Mucosa of rectum (tissue), 2 donors: Measurements from ENCODE around the gene DYNLT5.
"Not testable (repeated sequence)": the region's sequence is repeated elsewhere in the genome, so short reads cannot be mapped to it uniquely, and the experiment has no call there.

Experiments
- H3K27ac ChIP-seq, 2 donors: one replicate each; pipeline ENCODE4 v1.7.0; 2013; ENCODE audit warnings: inconsistent platforms in 2 of 2, low read depth in 2 of 2, low read length in 2 of 2
- H3K27me3 ChIP-seq, 2 donors: one replicate each; pipeline ENCODE4 v1.7.0; 2013; ENCODE audit warnings: low read length in 2 of 2; ENCODE audit not compliant: control insufficient read depth in 2 of 2, insufficient read depth in 2 of 2
- H3K36me3 ChIP-seq, 2 donors: one replicate each; pipeline ENCODE4 v1.7.0; 2013; ENCODE audit warnings: low read length in 2 of 2; ENCODE audit not compliant: control insufficient read depth in 2 of 2, insufficient read depth in 2 of 2
- H3K4me1 ChIP-seq, 2 donors: one replicate each; pipeline ENCODE4 v1.7.0; 2013; ENCODE audit warnings: low read length in 2 of 2, mild to moderate bottlenecking in 1 of 2; ENCODE audit not compliant: control insufficient read depth in 2 of 2, insufficient read depth in 2 of 2
- H3K4me3 ChIP-seq, 2 donors: one replicate each; pipeline ENCODE4 v1.7.0; 2013; ENCODE audit warnings: low read length in 2 of 2
- H3K9ac ChIP-seq, 2 donors: one replicate each; pipeline ENCODE4 v1.7.0; 2013; ENCODE audit warnings: low read length in 2 of 2, low read depth in 1 of 2, mild to moderate bottlenecking in 1 of 2
- H3K9me3 ChIP-seq, 2 donors: one replicate each; pipeline ENCODE4 v1.7.0; 2013; ENCODE audit warnings: low read length in 2 of 2; ENCODE audit not compliant: control insufficient read depth in 2 of 2
- donor health status: healthy.
- donor health status: Normal muscosa, but diverticular disease.

The DYNLT5 gene

DNA sequence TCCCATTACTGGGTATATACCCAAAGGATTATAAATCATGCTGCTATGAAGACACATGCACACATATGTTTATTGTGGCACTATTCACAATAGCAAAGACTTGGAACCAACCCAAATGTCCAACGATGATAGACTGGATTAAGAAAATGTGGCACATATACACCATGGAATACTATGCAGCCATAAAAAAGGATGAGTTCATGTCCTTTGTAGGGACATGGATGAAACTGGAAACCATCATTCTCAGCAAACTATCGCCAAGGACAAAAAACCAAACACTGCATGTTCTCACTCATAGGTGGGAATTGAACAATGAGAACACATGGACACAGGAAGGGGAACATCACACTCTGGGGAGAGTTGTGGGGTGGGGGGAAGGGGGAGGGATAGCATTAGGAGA, 33.5 kb downstream of the DYNLT5 start:
- not testable (repeated sequence) for H3K27ac ChIP-seq, H3K27me3 ChIP-seq, H3K36me3 ChIP-seq, H3K9me3 ChIP-seq, H3K4me1 ChIP-seq, H3K9ac ChIP-seq, H3K4me3 ChIP-seq

DNA sequence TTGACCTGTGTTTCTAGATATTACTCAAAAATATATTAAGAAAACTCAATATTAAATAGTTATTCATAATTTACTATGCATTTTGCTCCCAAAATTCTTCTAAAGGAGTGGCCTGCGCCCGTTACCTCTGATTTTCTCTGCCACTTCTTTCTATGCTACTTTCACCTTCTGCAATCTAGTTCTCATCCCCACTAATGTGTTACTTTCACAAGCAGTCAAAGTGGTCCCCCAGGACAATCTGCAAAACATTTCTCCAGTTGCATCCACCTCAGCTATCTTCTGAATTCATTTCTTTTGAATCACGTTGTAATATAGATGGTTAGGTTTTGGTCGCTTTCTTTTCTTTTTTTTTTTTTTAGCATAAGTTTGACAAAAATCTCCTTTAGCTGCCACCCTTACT, 35.4 kb downstream of the DYNLT5 start:
- no peaks in the 10 kb centered on the region for H3K36me3 ChIP-seq
- no peak overlapping the region for H3K27ac ChIP-seq
- no peaks in the 10 kb centered on the region for H3K4me1 ChIP-seq
- H3K4me3 ChIP-seq, result no peak overlapping the region
- no peaks in the 10 kb centered on the region for H3K27me3 ChIP-seq
- no peak overlapping the region for H3K9ac ChIP-seq
- H3K9me3 ChIP-seq, result no peaks in the 10 kb centered on the region

DNA sequence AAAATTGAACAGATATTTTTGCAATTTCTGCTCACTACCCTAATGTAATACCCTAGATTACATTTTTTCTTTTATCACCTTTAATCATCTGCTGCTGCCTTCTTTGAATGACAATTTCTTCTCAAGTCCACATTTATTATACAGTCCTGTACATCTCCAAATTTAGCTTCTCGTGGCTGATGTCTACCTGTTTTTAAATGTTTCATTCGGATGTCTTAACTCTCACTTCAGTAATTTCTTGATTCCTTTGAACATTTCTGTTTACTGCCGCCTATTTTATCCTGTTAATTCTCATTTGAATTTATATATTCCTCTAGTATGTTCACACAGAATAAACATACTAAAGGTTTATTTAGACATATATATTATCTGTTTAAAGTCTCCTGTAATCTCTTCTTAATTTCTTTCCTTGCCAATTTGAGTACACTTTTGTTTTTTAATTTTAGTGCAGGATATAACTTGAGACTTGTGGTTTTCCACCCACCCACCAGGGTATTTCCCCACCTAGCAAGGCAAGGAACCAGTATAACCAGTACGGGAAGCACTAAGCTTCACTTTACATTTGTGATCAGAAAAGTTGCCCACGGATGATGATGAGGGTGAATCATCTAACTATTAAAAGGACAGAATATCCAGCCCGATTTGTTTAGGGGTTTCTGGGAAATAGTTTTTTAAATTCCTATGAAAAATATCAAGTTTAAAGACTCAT, 36.1 kb downstream of the DYNLT5 start:
- H3K36me3 ChIP-seq, result no peaks in the 10 kb centered on the region
- H3K27ac ChIP-seq, result no peak overlapping the region
- no peaks in the 10 kb centered on the region for H3K9me3 ChIP-seq
- no peak overlapping the region for H3K4me3 ChIP-seq
- H3K4me1 ChIP-seq, result no peaks in the 10 kb centered on the region
- no peaks in the 10 kb centered on the region for H3K27me3 ChIP-seq
- no peak overlapping the region for H3K9ac ChIP-seq

GRCh38 chr1:66791621-66792610, 39.7 kb downstream of the DYNLT5 start:
- no peak overlapping the region for H3K27ac ChIP-seq
- H3K9ac ChIP-seq, result no peak overlapping the region
- no peaks in the 10 kb centered on the region for H3K9me3 ChIP-seq
- no peaks in the 10 kb centered on the region for H3K36me3 ChIP-seq
- H3K4me3 ChIP-seq, result no peak overlapping the region
- no peaks in the 10 kb centered on the region for H3K27me3 ChIP-seq
- no peaks in the 10 kb centered on the region for H3K4me1 ChIP-seq

- H3K4me3 ChIP-seq, H3K9ac ChIP-seq, H3K27ac ChIP-seq, H3K9me3 ChIP-seq, H3K27me3 ChIP-seq, H3K4me1 ChIP-seq, H3K36me3 ChIP-seq: not testable (repeated sequence)
Measured at GRCh38 chr1:66795839-66796238, 43.6 kb downstream of the DYNLT5 start.

DNA sequence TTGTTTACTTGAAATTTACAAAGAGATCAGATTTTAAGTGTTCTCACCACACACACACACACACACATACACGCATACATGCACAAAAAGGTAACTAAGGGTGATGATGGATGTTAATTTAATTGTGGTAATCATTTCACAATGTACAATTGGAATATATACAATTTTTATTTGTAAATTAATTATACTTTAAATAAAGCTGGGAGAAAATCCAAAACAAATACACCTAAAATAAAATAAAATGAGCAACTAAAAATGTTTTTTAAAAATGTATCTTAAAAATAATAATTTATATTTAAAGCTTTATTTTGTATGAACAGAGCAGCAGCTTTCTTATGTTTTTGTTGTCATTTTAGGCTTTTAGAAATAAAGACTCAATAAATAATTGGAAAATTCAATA, 57.0 kb downstream of the DYNLT5 start:
- no peak overlapping the region for H3K27ac ChIP-seq
- H3K9me3 ChIP-seq, result no peaks in the 10 kb centered on the region
- H3K9ac ChIP-seq, result no peak overlapping the region
- H3K36me3 ChIP-seq, result no peaks in the 10 kb centered on the region
- H3K4me3 ChIP-seq, result no peak overlapping the region
- H3K27me3 ChIP-seq, result no peaks in the 10 kb centered on the region
- no peaks in the 10 kb centered on the region for H3K4me1 ChIP-seq

GRCh38 chr1:66809736-66810326, 57.6 kb downstream of the DYNLT5 start:
- Histone ChIP-seq H3K4me1 (no peaks in the 10 kb centered on the region), H3K36me3 (no peaks in the 10 kb centered on the region), H3K27ac (no peak overlapping the region), H3K4me3 (no peak overlapping the region), H3K27me3 (no peaks in the 10 kb centered on the region), H3K9ac (no peak overlapping the region), H3K9me3 (no peaks in the 10 kb centered on the region)

DNA sequence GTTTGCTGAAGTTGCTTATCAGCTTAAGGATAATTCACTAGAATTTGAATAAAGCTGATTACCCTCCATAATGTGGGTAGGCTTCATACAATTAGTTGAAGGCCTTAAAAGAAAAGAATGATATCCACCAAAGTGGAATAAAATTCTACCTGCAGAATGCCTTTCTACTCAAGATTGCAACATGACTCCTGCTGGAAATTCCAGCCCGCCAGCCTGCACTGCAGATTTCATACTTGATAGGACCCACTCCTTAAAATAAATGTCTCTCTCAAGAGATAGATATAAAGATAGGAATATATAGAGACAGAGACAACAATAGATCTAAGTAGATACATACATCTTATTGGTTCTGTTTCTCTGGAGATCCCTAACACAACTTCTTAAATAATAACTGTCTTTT, 72.5 kb downstream of the DYNLT5 start:
- H3K27me3 ChIP-seq, result no peaks in the 10 kb centered on the region
- H3K9ac ChIP-seq, result no peak overlapping the region
- no peak overlapping the region for H3K27ac ChIP-seq
- H3K9me3 ChIP-seq, result no peaks in the 10 kb centered on the region
- H3K36me3 ChIP-seq, result no peaks in the 10 kb centered on the region
- no peaks in the 10 kb centered on the region for H3K4me1 ChIP-seq
- no peak overlapping the region for H3K4me3 ChIP-seq
